GM19240 (cell line): ENCODE measurements around the gene SLC19A3.
"Not testable (repeated sequence)": the region's sequence is repeated elsewhere in the genome, so short reads cannot be mapped to it uniquely, and the experiment has no call there.

Source experiments
- DNase-seq: peaks from one replicate; pipeline ENCODE4 v3.0.0; 2011; ENCODE audit warnings: low spot score; ENCODE audit not compliant: insufficient read length

Gene SLC19A3

GRCh38 chr2:227703961-227704360, 13.9 kb downstream of the SLC19A3 start:
- DNase-seq: no peak

- DNase-seq: no peak
These were observed 14.5 kb downstream of the SLC19A3 start for GRCh38 chr2:227703280-227703732.

GRCh38 chr2:227701556-227701955, 16.3 kb downstream of the SLC19A3 start:
- DNase-seq: no peak

GRCh38 chr2:227696990-227697679, 20.7 kb downstream of the SLC19A3 start:
- DNase-seq: no peak

GRCh38 chr2:227687189-227687588, 30.6 kb downstream of the SLC19A3 start:
- DNase-seq: no peak

- DNase-seq: no peak
These were observed 33.6 kb downstream of the SLC19A3 start for GRCh38 chr2:227684258-227684657.

- DNase-seq: no peak
These were observed 39.9 kb downstream of the SLC19A3 start for GRCh38 chr2:227677928-227678327.

GRCh38 chr2:227674485-227674884, 43.3 kb downstream of the SLC19A3 start:
- DNase-seq: no peak

- not testable (repeated sequence) for DNase-seq
These were observed 44.2 kb downstream of the SLC19A3 start for GRCh38 chr2:227673620-227674019.

GRCh38 chr2:227671170-227671905, 46.5 kb downstream of the SLC19A3 start:
- DNase-seq: no peak

GRCh38 chr2:227666631-227667170, 51.1 kb downstream of the SLC19A3 start, which contains the start of gene SCYGR5:
Gene SCYGR5 (plus strand): TSS chr2:227666804. CDS start chr2:227666804, 0 bp downstream.
- DNase-seq: not testable (repeated sequence)

GRCh38 chr2:227665189-227665940, 52.5 kb downstream of the SLC19A3 start:
- DNase-seq: no peak

GRCh38 chr2:227661827-227662226, 56.0 kb downstream of the SLC19A3 start:
- DNase-seq: no peak

GRCh38 chr2:227661025-227661649, 56.7 kb downstream of the SLC19A3 start:
- DNase-seq: no peak

GRCh38 chr2:227657199-227657845, 60.5 kb downstream of the SLC19A3 start:
- no peak for DNase-seq

- DNase-seq: no peak
These were observed 62.4 kb downstream of the SLC19A3 start for GRCh38 chr2:227655454-227655853.

- DNase-seq: no peak
These were observed 63.4 kb downstream of the SLC19A3 start for GRCh38 chr2:227654426-227654825.

GRCh38 chr2:227653419-227653818, 64.4 kb downstream of the SLC19A3 start:
- no peak for DNase-seq

GRCh38 chr2:227643990-227644551, 73.8 kb downstream of the SLC19A3 start:
- DNase-seq: no peak

GRCh38 chr2:227642656-227643055, 75.2 kb downstream of the SLC19A3 start:
- DNase-seq: no peak
